Right lung (tissue), 10 donors: ENCODE measurements around the gene LATS2. TPM values are rescaled to one million over a fixed set of nuclear protein-coding genes. Genes with fewer than 3 reads are reported as not detected.

Source experiments
- DNase-seq, 2 donors: peaks; one replicate each; pipeline ENCODE4 v3.0.0-alpha.2; 2013
- long read RNA-seq, 8 donors: transcript quantifications; one replicate each; lab custom pipeline, GENCODE V29; 2026
- polyA plus RNA-seq, 5 donors: library from polyadenylated mRNA; unstranded; fragments of 120-200 nt; gene quantifications; one replicate each; pipeline versions ENCODE4 v1.2.1 to v1.2.3, GENCODE V29; 2013; ENCODE audit warnings: inconsistent platforms in 1 of 5, low replicate concordance in 1 of 5; ENCODE audit not compliant: insufficient read length in 5 of 5, insufficient read depth in 1 of 5

Gene LATS2
- 10 to 100 TPM; 12.1 to 17.6 (median 15.0) TPM for polyA plus RNA-seq
- long read RNA-seq, donor 1, full-length matches to known transcripts: 1 of 1 reads
- long read RNA-seq, donor 1, partial matches to known transcripts: 0 of 1 reads
- long read RNA-seq, donor 1, other reads (novel, unspliced or antisense): 0 of 1 reads
- long read RNA-seq, donor 2, full-length matches to known transcripts: 2 of 2 reads
- long read RNA-seq, donor 2, partial matches to known transcripts: 0 of 2 reads
- long read RNA-seq, donor 2, other reads (novel, unspliced or antisense): 0 of 2 reads
- long read RNA-seq, donor 3, full-length matches to known transcripts: 1 of 1 reads
- long read RNA-seq, donor 3, partial matches to known transcripts: 0 of 1 reads
- long read RNA-seq, donor 3, other reads (novel, unspliced or antisense): 0 of 1 reads
- long read RNA-seq, donor 4, full-length matches to known transcripts: 1 of 1 reads
- long read RNA-seq, donor 4, partial matches to known transcripts: 0 of 1 reads
- long read RNA-seq, donor 4, other reads (novel, unspliced or antisense): 0 of 1 reads
- long read RNA-seq, donor 5, full-length matches to known transcripts: 3 of 3 reads
- long read RNA-seq, donor 5, partial matches to known transcripts: 0 of 3 reads
- long read RNA-seq, donor 5, other reads (novel, unspliced or antisense): 0 of 3 reads
- long read RNA-seq, donor 6, full-length matches to known transcripts: 1 of 1 reads
- long read RNA-seq, donor 6, partial matches to known transcripts: 0 of 1 reads
- long read RNA-seq, donor 6, other reads (novel, unspliced or antisense): 0 of 1 reads
- long read RNA-seq, donor 7, full-length matches to known transcripts: 1 of 17 reads
- long read RNA-seq, donor 7, partial matches to known transcripts: 16 of 17 reads
- long read RNA-seq, donor 7, other reads (novel, unspliced or antisense): 0 of 17 reads
- long read RNA-seq, donor 8, full-length matches to known transcripts: 1 of 1 reads
- long read RNA-seq, donor 8, partial matches to known transcripts: 0 of 1 reads
- long read RNA-seq, donor 8, other reads (novel, unspliced or antisense): 0 of 1 reads

DNA sequence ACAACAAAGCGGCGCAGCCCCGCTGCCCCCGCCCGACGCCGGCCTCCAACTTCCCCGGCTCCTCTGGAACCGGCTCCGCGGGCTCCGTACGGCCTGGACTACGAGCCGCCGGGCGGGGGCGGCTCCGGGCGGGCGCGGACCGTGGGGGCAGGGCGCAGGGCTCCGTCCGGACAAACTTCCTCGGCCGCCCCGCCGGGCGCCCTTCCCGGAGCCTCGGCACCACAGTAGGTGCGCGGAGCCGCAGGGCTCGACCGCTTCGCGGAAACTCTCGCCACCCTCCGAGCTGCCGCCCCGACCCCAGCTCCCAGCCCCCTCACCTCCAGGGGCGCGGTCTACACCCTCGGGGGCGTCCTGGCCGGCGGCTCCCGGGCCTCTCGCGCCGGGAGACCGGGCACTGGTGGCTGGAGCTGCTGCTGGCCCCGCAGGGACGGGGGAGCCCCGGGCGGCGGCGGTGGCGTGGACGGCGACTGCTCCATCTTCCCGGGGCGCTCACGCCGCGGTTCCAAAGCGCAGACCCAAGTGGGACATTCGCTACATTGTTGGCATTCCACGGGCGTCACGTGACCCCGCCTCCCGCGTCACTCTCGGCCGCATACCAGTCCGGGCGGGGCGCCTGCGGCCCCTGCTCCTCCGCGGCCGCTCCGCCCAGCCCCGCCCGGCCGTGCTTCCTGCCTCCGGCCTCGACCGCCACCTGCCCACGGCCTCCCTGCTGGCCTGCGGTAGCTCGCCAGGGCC, at the start of gene LATS2:
Gene LATS2 (minus strand): TSS at position 558 of the 735 bp plus-strand sequence. CDS start 15,560 bp downstream, outside the sequence.
- peak; percentile 95 to 96 for DNase-seq

- DNase-seq: no peak
Measured at GRCh38 chr13:21109168-21109567, 47.8 kb upstream of the LATS2 start.

- DNase-seq: no peak
Measured at GRCh38 chr13:21106089-21106488, 44.7 kb upstream of the LATS2 start.

GRCh38 chr13:21104199-21105019, 43.0 kb upstream of the LATS2 start:
- no peak for DNase-seq

GRCh38 chr13:21101865-21102576, 40.6 kb upstream of the LATS2 start:
- DNase-seq: no peak

DNA sequence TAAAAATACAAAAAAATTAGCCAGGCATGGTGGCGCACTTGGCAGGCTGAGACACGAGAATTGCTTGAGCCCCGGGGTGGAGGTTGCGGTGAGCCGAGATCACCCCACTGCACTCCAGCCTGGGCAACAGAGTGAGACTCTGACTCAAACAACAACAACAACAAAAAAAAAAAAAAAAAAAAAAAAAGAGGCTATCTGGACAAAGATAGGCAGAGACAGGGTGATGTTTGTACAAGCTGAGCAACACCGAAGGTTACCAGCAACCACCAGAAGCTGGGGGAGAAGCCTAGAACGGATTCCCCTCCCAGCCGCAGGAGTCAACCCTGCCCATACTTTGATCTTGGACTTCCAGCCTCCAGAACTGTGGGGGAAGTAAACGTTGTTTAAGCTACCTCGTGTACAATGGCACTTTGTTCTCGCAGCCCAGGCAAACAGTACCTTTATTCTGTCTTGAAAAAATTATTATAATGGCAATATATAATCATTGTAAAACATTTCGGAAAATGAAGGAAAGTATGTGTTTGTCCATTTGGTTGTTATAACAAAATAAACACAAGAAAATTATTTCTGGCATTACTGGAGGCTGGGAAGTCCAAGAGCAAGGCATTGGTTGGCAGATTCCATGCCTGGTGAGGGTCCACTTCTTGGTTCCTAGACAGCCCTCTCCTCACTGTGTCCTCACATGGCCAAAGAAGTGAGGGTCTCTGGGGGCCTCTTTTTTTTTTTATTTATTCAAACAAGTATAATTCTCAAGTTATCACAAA, 39.8 kb upstream of the LATS2 start:
- DNase-seq: no peak

DNA sequence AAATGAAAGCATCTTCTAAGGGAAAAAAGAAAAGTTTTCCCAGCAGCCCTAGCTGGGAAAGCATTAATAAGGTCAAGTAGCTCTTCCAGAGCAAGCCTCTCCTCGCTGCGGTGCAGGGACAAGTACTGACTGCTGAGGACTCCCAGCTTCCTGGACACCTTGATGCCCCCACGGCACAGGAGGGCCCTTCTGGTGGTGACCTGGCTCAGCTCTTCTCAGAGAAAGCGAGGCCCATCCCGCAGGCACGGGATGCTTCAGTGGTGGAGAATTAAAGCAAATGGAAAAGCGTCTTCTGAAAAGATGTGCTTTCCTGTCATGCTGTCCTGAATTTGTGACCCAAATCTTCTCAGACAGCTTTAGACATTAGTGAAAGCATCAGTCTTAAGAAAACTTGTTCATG, 38.8 kb upstream of the LATS2 start:
- DNase-seq: no peak

GRCh38 chr13:21095311-21095710, 33.9 kb upstream of the LATS2 start:
- no peak for DNase-seq

- no peak for DNase-seq
Measured at GRCh38 chr13:21089830-21090229, 28.4 kb upstream of the LATS2 start.

DNA sequence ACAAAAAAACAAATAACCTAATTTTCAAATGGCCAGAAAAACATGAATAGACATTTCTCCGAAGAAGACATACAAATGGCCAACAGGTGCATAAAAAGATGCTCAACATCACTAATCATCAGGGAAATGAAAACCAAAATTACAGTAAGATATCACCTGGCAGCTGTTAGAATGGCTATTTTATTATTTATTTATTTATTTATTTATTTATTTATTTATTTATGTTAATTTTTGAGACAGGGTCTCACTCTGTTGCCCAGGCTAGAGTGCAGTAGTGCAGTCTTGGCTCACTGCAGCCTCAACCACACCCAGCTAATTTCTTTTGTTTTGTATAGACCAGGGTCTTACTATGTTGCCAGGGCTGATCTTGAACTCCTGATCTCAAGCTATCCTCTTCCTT, 27.1 kb upstream of the LATS2 start:
- no peak for DNase-seq

- DNase-seq: no peak
Measured at GRCh38 chr13:21086929-21087328, 25.5 kb upstream of the LATS2 start.

DNA sequence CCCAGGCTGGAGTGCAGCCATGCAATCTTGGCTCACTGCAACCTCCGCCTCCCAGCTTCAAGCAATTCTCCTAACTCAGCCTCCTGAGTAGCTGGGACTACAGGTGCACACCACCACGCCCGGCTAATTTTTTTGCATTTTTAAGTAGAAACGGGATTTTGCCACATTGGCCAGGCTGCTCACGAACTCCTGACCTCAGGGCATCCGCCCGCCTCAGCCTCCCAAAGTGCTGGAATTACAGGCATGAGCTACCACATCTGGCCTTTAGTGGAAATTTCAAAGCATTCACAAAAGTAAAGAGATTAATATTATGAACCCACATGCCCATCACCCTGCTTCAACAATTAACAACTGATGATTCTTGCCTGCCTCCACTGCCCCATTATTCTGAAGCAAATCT, 20.5 kb upstream of the LATS2 start:
- no peak for DNase-seq

- no peak for DNase-seq
Measured at GRCh38 chr13:21080593-21080891, 19.2 kb upstream of the LATS2 start.

DNA sequence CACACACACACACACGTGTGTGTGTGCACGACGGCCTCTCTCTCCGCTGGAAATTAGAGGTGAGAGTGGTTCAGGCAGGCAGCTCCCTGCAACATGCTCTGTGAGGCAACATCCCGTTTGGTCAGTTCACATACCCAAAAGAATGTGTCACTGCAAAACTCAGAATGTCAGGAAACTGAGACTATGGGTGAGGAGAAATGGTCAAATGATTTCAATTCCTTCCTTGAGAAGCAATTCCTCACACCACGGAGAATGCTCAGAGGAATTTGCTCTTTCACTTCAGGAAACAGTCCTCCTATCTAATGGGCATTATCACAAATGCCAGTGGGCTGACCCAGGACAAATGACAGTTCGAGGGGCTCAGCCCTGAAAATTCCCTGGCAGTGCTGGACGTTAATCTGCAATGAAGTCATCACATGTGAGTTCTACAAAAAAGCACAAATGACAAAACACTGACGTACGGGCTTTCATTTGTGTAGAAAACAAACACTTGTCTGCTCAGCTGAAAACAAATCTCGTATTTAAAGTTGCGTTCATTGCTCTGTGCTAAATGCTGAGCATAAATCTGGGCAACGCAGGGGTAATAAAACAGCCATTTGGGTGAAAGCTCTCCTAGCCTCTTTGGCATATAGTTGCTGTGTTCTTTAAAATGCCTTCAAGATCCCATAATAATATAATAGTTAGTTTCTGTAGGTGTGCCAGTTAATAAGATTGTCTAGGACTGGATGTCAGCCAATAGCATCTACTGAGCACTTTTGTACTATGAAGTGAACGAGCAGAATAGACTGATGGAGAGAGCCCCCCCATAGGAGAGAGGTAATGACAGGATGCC, 18.6 kb upstream of the LATS2 start:
- DNase-seq: no peak

DNA sequence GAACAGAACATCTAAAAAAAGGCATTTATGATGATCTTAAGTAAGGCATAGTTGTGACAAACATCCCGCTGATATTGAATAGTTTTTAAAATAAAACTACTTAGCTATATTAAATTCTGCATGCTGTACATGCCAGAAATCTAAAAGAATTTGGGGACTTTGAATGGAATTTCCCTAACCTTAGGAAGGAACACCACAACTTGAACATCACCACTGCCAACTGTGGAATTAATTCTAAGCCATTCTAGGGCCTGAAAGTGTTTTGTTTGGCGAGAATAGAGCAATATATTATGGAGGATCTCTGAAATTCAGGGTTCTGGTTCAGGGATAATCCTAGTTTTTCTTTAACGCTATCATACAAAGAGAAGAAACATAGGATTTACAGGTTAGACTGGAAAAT, 17.8 kb upstream of the LATS2 start:
- DNase-seq: no peak

- no peak for DNase-seq
Measured at GRCh38 chr13:21078501-21078900, 17.1 kb upstream of the LATS2 start.

- no peak for DNase-seq
Measured at GRCh38 chr13:21077788-21078353, 16.5 kb upstream of the LATS2 start.
